ENCODE results near the gene HPDL. TPM values are rescaled to one million over a fixed set of nuclear protein-coding genes. Genes with fewer than 3 reads are reported as not detected.

Gene HPDL
- total RNA-seq, 1 donor from 2014 or later: 0.85 TPM

DNA sequence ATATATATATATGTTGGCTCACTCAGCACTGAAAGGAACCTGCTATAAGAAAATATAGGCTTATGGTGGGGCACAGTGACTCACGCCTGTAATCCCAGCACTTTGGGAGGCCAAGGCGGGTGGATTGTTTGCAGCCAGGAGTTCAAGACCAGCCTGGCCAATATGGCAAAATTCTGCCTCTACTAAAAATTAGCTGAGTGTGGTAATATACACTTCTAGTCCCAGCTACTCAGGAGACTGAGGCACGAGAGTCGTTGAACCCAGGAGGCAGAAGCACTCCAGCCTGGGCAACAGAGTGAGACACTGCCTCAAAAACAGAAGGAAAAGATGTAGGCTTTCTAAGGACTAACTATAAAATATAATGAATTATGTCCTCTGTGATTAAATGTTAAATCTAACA lies 28.1 kb downstream of the HPDL start:
- no peak for DNase-seq

DNA sequence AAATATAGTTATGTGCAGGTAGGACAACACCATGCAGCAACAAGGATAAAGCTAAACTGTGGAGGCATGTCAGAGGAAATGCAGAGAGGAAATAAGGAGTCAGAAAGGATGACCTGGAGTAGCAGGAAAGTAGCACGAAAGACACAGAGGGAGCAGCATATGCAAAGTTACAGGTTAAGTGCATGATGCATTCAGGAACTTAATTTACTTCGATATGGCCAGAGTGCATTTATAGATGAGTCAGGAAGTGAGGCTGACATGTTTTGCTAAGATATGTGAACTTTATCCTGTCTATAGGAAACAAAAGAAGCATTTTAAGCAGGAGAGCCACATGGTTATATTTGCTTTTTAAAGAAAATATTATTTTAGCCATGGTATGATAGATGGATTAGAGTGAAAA lies 29.0 kb downstream of the HPDL start:
- peak; percentile 21 for DNase-seq

DNA sequence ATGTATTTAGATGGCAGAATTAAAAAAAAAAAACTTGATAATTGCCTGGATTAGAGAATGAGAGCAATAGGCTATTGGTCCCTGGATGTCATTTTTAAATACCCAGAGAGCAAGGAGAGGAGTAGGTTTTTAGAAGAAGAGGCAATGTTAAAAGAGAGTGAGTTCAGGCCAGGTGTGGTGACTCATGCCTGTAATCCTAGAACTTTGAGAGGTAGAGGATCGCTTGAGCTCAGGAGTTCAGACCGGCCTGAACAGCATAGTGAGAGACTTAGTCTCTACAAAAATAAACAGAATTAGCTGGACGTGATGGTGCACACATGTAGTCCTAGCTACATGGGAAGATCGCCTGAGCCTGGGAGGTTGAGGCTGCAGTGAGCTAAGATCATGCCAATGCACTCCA lies 29.5 kb downstream of the HPDL start:
- DNase-seq: no peak

DNA sequence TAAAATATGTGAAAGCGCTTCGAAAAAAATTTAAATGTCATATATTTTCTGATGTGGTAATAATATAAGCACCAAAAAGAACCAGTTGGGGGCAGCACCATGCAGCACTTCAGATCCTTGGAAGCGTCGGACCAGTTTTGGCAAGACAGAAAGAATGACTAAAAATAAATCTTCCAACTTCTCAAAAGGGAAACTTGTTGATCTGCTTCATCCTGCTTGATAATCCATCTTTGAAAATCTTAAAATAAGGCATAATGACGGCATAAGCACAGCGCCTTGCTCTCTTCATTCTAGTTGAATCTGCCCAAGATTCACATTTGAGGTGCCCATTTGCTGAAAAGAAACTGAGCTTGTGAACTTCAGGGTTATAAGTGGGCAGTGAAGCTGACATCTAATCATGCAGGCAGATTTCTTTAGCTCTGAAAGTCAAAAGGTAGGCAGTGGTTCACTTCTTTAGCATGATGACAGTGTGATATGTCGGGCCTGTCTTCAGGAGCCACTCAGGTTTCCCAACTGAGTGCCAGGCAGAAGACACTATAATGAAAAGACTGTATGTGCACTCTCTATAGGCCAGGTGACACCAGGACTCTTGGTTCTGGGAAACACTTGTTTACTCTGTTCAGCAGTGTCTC lies 33.3 kb downstream of the HPDL start:
- peak; percentile 81 for DNase-seq

DNA sequence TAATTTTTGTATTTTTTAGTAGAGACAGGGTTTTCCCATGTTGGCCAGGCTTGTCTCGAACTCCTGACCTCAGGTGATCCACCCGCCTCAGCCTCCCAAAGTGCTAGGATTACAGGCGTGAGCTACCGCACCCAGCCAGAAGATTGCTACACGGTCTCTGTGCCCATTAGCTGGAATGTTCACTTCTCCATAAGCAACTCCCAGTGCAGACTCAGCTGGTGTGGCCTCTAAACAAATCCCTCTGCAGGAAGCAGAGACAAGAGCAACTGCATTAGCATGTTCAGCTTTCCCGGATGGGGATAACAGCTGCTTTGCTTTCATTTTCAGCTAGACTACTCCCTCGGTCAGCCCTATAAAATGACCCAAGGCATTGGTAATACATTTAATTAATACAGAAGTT lies 34.3 kb downstream of the HPDL start:
- DNase-seq: peak; percentile 60

DNA sequence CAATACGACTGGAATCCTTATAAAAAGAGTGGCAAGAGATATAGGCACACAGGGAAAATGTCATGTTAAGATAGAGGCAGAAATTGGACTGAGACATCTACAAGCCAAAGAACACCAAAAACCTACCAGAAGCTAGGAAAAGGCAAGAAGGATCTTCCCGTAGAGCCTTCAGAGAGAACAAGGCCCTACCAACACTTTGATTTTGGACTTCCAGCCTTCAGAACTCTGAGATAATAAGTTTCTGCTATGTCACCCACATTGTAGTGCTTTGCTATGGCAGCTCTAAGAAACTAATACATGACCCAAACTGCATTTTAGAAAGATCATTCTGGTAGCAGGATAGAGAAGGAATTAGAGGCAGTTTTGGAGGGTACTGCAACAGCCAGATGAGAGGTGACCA lies 37.6 kb downstream of the HPDL start:
- no peak for DNase-seq

DNA sequence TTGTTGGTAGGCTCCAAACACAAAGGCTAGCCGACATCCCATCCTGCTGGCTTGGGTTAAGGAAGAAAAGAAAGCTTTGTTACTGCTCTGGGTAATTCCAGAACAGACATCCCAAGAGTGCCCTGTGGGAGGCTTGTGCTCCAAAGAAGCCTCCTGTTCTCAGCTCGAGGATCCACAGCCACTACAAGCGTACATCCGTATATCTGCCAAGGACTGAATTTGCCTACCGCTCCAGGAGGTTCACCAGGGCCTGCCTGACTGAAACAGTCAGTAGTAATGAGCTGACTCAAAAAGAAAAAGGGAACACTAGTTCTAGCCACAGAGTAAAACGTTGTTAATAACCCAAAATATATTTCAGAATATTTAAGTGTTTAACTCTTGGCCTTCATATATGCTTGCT lies 38.4 kb downstream of the HPDL start:
- DNase-seq: no peak

DNA sequence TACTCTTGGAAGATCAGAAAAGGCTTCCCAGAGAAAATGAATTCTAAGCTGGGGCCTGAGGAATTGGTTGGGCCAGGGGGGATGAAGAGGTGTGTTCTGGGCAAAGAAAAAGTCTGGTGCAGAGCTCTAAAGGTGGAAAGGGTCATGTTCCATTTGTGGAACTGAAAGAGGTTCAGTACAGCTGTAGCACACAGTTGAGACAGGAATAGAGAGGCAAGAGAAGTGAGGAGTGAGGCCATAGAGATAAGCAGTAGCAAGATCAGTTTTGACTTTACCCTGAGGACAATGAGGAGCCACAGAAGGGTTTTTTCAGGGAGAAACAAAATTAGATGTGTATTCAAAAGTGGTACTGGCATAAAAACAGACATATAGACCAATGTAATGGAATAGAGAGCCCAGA lies 43.9 kb downstream of the HPDL start:
- no peak for DNase-seq

DNA sequence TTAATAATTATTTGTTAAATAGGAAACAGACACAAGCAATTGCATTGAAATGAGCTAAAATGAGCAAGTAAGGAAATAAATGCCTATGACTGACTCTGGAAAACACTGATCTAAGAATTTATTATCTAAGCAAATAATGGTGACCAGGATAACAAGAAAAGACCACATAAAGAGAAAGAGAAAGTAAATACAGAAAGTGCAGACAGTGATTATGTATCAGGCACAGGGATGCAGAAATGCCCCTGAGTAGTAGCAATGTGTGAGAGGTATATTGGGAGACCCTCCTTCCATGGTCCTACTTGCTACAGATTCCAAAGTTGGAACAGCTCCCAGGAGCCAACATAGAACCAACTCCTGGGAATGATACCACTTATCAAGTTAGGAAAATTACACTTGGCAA lies 46.9 kb downstream of the HPDL start:
- no peak for DNase-seq

DNA sequence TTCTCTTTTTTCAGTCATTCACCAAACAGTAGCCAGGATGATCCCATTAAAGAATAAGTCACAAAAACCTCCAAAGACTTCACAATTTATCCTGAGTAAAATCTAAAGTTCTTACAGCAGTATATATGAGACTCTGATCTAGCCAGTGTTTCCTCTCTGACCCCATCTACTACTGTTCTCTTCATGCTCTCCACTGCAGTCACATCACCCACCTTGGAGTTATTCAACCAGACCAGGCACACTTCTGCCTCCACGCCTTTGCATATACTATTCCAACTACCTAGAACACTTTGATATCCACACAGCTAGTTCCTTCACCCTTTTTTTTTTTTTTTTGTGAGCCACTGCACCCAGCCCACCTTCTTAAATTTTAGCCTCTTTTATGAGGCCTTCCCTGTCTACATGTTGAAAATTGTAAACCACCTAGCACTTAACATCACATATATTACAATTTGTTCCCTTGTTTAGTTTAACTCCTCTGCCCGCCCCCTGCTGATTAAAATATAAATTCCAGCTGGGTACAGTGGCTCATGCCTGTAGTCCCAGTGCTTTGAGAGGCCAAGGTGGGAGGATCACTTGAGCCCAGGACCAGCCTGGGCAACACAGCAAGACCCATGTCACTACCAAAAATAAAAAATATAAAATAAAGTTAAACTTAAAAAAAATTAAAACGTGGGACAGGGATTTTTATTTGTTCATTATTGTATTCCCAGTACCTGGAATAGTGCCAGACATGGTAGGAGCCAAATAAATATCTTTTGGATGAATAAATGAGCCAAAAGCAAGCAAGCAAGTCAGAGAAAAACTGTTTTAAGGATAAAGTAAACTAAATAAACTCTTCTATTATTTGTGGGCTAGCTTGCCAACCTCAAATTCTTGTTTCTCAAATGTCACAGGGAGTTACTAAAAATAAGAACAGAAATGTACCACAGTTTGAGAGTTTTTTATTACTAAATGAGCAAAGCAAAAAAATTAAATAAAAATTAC lies 48.7 kb downstream of the HPDL start:
- peak; percentile 10 for DNase-seq

DNA sequence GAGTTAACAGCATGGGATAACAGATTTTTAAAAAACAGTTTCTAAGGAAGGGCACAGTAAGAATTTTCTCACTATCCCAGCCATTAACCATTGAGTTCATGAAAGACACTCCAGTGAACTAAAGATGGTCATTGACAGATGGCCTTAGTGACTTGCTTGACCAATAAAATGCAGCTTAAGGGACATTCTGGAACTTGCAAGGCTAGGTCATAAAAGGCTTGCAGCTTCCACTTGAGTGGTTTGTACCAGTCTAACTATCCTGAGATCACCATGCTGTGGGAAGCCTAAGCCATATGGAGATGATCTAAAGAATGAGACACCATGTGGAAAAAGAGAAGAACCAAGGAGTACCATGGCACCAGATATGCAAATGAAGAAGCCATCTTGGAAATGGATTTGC lies 51.5 kb downstream of the HPDL start:
- DNase-seq: no peak

Other genes starting within 250 kb of the HPDL start
- 5.8 and 6.5 TPM in 2 replicates for gene ZSWIM5, start 120.3 kb upstream of the HPDL start, total RNA-seq
- gene TOE1, start 13.3 kb downstream of the HPDL start, total RNA-seq: 21.6 and 34.7 TPM in 2 replicates
- gene MUTYH, start 13.5 kb downstream of the HPDL start, total RNA-seq: 18.0 and 18.9 TPM in 2 replicates
- gene TESK2, start 164.3 kb downstream of the HPDL start, total RNA-seq: 6.7 and 7.7 TPM in 2 replicates
- gene CCDC163, start 173.2 kb downstream of the HPDL start, total RNA-seq: 0.23 and 1.0 TPM in 2 replicates
- gene MMACHC, start 173.4 kb downstream of the HPDL start, total RNA-seq: 0.51 and 1.4 TPM in 2 replicates
- gene PRDX1, start 195.0 kb downstream of the HPDL start, total RNA-seq: 698 and 775 TPM in 2 replicates
- gene AKR1A1, start 223.9 kb downstream of the HPDL start, total RNA-seq: 141 and 232 TPM in 2 replicates